ENCODE measurements around the gene CAST.
A peak's percentile ranks its signal among the peaks of the same experiment; 100 is the strongest.

DNA sequence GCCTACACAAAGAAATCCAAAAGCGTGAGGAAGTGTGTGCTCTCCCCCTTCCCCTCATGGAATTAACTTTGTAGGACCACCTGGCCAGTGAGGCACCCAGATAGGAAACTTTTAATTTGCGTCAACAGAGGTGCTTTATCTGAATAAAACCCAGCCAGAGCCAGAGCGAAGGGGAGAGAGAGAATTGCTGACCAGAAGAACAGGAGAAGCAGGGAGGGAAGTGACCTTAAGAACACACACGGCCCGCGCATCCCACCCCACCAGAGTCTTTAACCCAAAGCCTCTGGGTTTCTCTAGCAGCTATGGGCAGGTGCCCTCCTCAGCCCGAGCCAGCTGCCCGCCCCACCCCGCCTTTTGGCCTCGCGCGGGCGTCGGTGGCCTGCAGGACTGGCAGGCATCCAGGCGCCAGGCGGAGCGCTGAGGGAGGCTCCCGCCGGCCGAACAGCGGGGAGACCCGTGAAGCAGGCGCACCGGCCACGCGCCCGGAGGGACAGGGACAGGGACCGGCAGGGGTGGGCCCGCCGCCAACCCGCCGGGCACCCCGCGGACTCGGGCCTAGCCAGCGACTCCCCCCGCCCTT is 145.0 kb downstream of the CAST start:
- peak in 1 of 3 donors; percentile 58 for TF ChIP-seq POLR2AphosphoS5 (IDR thresholded peaks at IDR 0.05)
- TF ChIP-seq, protein P1, sequence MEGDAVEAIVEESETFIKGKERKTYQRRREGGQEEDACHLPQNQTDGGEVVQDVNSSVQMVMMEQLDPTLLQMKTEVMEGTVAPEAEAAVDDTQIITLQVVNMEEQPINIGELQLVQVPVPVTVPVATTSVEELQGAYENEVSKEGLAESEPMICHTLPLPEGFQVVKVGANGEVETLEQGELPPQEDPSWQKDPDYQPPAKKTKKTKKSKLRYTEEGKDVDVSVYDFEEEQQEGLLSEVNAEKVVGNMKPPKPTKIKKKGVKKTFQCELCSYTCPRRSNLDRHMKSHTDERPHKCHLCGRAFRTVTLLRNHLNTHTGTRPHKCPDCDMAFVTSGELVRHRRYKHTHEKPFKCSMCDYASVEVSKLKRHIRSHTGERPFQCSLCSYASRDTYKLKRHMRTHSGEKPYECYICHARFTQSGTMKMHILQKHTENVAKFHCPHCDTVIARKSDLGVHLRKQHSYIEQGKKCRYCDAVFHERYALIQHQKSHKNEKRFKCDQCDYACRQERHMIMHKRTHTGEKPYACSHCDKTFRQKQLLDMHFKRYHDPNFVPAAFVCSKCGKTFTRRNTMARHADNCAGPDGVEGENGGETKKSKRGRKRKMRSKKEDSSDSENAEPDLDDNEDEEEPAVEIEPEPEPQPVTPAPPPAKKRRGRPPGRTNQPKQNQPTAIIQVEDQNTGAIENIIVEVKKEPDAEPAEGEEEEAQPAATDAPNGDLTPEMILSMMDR (IDR thresholded peaks at IDR 0.05): no peak
- TF ChIP-seq POLR2A (IDR thresholded peaks at IDR 0.05): no peak
